HEK293 (cell line): ENCODE measurements around the gene ATG2A.

Experiments
- CTCF ChIA-PET: fragments of 350-600 bp; formaldehyde crosslinking; extraction: SDS; loops from one replicate; lab custom pipeline; 2021; ENCODE audit warnings: antibody characterized with exemption; lab: Yijun Ruan, JAX
- POLR2A ChIA-PET: fragments of 300-600 bp; formaldehyde crosslinking; extraction: SDS; loops from one replicate; lab custom pipeline; 2020; ENCODE audit warnings: antibody characterized with exemption, inconsistent platforms; lab: Yijun Ruan, JAX
- H3K27ac ChIP-seq: fragments of 200-500 bp; sonication (Bioruptor generic); 2 replicates; pipeline ENCODE4 v1.5.1; 2014; ENCODE audit warnings: low read depth, low read length, control low read depth, inconsistent platforms; ENCODE audit errors: extremely low read depth
- H3K36me3 ChIP-seq, 2 experiments: fragments of 200-500 bp in 1 of 2; sonication (Bioruptor generic) in 1 of 2; 1 replicate in 1 of 2; 2 replicates in 1 of 2; pipeline ENCODE4 v1.5.1; 2014 to 2017; ENCODE audit warnings: inconsistent platforms in 2 of 2, low read length in 2 of 2; ENCODE audit not compliant: control insufficient read depth in 2 of 2, insufficient read depth in 1 of 2
- H3K4me1 ChIP-seq: fragments of 200-500 bp; sonication (Bioruptor generic); 2 replicates; pipeline ENCODE4 v1.5.1; 2014; ENCODE audit warnings: mild to moderate bottlenecking, low read length, inconsistent platforms; ENCODE audit not compliant: control insufficient read depth, insufficient read depth
- H3K4me3 ChIP-seq: 2 replicates; pipeline ENCODE4 v1.5.1; 2011; ENCODE audit warnings: low read depth, mild to moderate bottlenecking, control low read depth, low read length, moderate library complexity
- H3K9me3 ChIP-seq: fragments of 200-500 bp; sonication (Bioruptor generic); 2 replicates; pipeline ENCODE4 v1.5.1; 2014; ENCODE audit warnings: low read depth, low read length, inconsistent platforms; ENCODE audit not compliant: control insufficient read depth, insufficient read depth
- BCL11B ChIP-seq: fragments of 450-650 bp; formaldehyde crosslinking; IDR thresholded peaks from 2 replicates; pipeline ENCODE4 v1.5.1; 2016; ENCODE audit warnings: low read depth, missing biosample characterization, missing genetic modification characterization
- ELK4 ChIP-seq: IDR thresholded peaks from 2 replicates; pipeline ENCODE4 v1.6.1; 2011; ENCODE audit warnings: mild to moderate bottlenecking, low read depth, low read length, borderline replicate concordance
- INSM2 ChIP-seq: fragments of 450-650 bp; formaldehyde crosslinking; IDR thresholded peaks from 2 replicates; pipeline ENCODE4 v1.5.1; 2016; ENCODE audit warnings: missing biosample characterization, missing genetic modification characterization
- KLF9 ChIP-seq: fragments of 450-650 bp; formaldehyde crosslinking; IDR thresholded peaks from 2 replicates; pipeline ENCODE4 v1.5.1; 2016; ENCODE audit warnings: missing biosample characterization, missing genetic modification characterization, low read depth
- OSR2 ChIP-seq: fragments of 450-650 bp; formaldehyde crosslinking; IDR thresholded peaks from 2 replicates; pipeline ENCODE4 v1.5.1; 2016; ENCODE audit warnings: missing biosample characterization, missing genetic modification characterization
- YY2 ChIP-seq: fragments of 450-650 bp; formaldehyde crosslinking; IDR thresholded peaks from 2 replicates; pipeline ENCODE4 v1.5.1; 2016; ENCODE audit warnings: missing biosample characterization, missing genetic modification characterization
- ZNF112 ChIP-seq: fragments of 450-650 bp; formaldehyde crosslinking; IDR thresholded peaks from 2 replicates; pipeline ENCODE4 v1.5.0; 2017; ENCODE audit warnings: missing biosample characterization, missing genetic modification characterization
- ZNF239 ChIP-seq: fragments of 450-650 bp; formaldehyde crosslinking; IDR thresholded peaks from 2 replicates; pipeline ENCODE4 v1.5.1; 2016; ENCODE audit warnings: missing biosample characterization, missing genetic modification characterization
- ZNF24 ChIP-seq: fragments of 450-650 bp; formaldehyde crosslinking; IDR thresholded peaks from 2 replicates; pipeline ENCODE4 v1.5.1; 2016; ENCODE audit warnings: missing biosample characterization, missing genetic modification characterization
- ZNF548 ChIP-seq: fragments of 450-650 bp; formaldehyde crosslinking; IDR thresholded peaks from 2 replicates; pipeline ENCODE4 v1.5.1; 2016; ENCODE audit warnings: missing biosample characterization, missing genetic modification characterization
- ZNF549 ChIP-seq: fragments of 450-650 bp; IDR thresholded peaks from 2 replicates; pipeline ENCODE4 v1.5.1; 2018; ENCODE audit warnings: missing biosample characterization, missing genetic modification characterization, mild to moderate bottlenecking, inconsistent platforms, moderate library complexity
- ZNF777 ChIP-seq: fragments of 450-650 bp; formaldehyde crosslinking; IDR thresholded peaks from 2 replicates; pipeline ENCODE4 v1.5.1; 2017; ENCODE audit warnings: missing biosample characterization, missing genetic modification characterization, borderline replicate concordance
- ZNF830 ChIP-seq: fragments of 450-650 bp; IDR thresholded peaks from 2 replicates; pipeline ENCODE4 v1.5.0; 2018; ENCODE audit warnings: missing biosample characterization, missing genetic modification characterization, low read depth, mild to moderate bottlenecking, moderate library complexity
- ZSCAN16 ChIP-seq: fragments of 450-650 bp; formaldehyde crosslinking; IDR thresholded peaks from 2 replicates; pipeline ENCODE4 v1.5.1; 2016; ENCODE audit warnings: missing biosample characterization, missing genetic modification characterization

Gene ATG2A

GRCh38 chr11:64951529-64951928 is 34.5 kb upstream of the ATG2A start:
- Histone ChIP-seq H3K9me3 (no peaks in the 10 kb centered on the region), H3K4me1 (no peaks in the 10 kb centered on the region), H3K27ac (no peak overlapping the region)
- ChIA-PET CTCF (interaction anchor here (0.7 to 1.1 kb wide), 5 partner anchors 45 to 228 kb away, joined by 3 to 4 read pairs (median 3); partner anchors contain the start of gene BATF2), POLR2A (no interaction called here)
- TF ChIP-seq YY2 (tag by site-specific recombination) (no peak), ZNF548 (tag by site-specific recombination) (no peak), ELK4 (no peak), OSR2 (no peak), ZNF777 (tag by site-specific recombination) (no peak)
- TF ChIP-seq, all 188 proteins: peak for 0
- no peak overlapping the region for H3K4me3 ChIP-seq
- H3K36me3 ChIP-seq, result no peaks in the 10 kb centered on the region

GRCh38 chr11:64947208-64947814 is 30.3 kb upstream of the ATG2A start:
- CTCF ChIA-PET, result interaction anchor here (0.7 kb wide), 1 partner anchor 56 kb away, joined by 4 read pairs; no protein-coding TSS in a partner anchor
- H3K4me1 ChIP-seq, result no peaks in the 10 kb centered on the region
- TF ChIP-seq YY2 (tag by site-specific recombination), result no peak
- no peak for TF ChIP-seq ZNF112 (tag by site-specific recombination)
- no peak for TF ChIP-seq ZNF549 (tag by site-specific recombination)
- TF ChIP-seq ZSCAN16 (tag by site-specific recombination), result no peak
- POLR2A ChIA-PET, result interaction anchor here (0.5 kb wide), 2 partner anchors 22 to 371 kb away, joined by 3 to 4 read pairs; no protein-coding TSS in a partner anchor
- H3K4me3 ChIP-seq, result no peak overlapping the region
- no peak overlapping the region for H3K27ac ChIP-seq
- H3K36me3 ChIP-seq, result no peaks in the 10 kb centered on the region
- no peaks in the 10 kb centered on the region for H3K9me3 ChIP-seq

- no peak overlapping the region for H3K4me3 ChIP-seq
- H3K9me3 ChIP-seq, result no peaks in the 10 kb centered on the region
- ChIA-PET POLR2A (interaction anchor here (0.9 to 1.3 kb wide), 3 partner anchors 9 to 158 kb away, joined by 3 read pairs; no protein-coding TSS in a partner anchor), CTCF (interaction anchor here (0.6 to 1.1 kb wide), 4 partner anchors 8 to 88 kb away, joined by 3 read pairs; no protein-coding TSS in a partner anchor)
- no peaks in the 10 kb centered on the region for H3K4me1 ChIP-seq
- peaks cover 0 to 35% of the 10 kb centered on the region in 2 experiments; a peak in 1 of 3 replicates for H3K36me3 ChIP-seq
- no peak overlapping the region for H3K27ac ChIP-seq
- TF ChIP-seq BCL11B (no peak), KLF9 (tag by site-specific recombination) (no peak), ZNF830 (no peak), ZNF239 (no peak), ELK4 (no peak), ZNF24 (tag by site-specific recombination) (no peak), INSM2 (no peak), ZNF549 (tag by site-specific recombination) (no peak)
Measured at GRCh38 chr11:64936539-64936938, 19.5 kb upstream of the ATG2A start.
